ENCODE data around the gene EIF3L.

Gene EIF3L

DNA sequence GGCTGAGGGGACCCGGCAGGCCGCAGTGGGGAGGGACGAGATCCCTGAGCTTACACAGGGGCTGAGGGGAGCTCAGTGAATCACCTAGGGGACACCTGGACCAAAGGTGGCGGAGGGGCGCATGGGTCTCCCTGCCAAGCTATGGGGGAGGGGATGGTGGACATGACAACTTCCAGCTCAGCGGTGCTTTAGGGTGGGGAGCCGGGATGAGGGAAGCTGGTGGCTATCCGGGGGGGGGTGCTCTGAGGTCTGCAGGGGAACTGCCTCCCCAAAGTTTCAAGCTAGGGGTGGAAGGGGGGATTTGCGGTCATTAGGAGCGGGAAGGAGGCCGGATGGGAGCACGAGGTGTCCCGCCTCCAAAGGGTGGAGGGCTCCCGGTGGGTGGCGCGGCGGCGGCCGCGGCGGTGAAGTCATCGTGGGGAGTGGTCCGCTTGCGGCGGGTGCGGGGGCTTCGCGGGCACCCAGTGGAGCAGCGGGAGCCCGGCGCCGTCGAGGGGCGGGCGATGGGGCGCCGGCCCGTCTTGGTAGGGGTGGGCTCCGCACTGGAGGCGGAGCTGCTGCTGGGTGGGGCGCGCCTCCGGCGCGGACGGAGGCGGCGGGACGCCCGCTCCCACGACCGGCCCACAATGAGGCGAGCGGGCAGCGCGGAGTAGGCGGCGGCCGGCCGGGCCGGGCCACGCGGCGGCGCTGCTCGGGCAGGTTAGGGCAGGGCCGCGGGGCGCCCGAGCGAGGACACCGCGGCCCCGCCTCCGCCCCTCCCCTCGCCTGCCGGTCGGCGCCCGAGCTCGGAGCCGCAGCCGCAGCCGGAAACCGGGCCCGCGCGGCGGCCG, 56.5 kb downstream of the EIF3L start, which contains the start of gene MICALL1:
Gene MICALL1 (plus strand): TSS at position 764 of the 830 bp plus-strand sequence. CDS start 126 bp downstream, outside the sequence.
- TF ChIP-seq CSDC2 (CRISPR knock-in tag; IDR thresholded peaks at IDR 0.05) (no peak), ZNF70 (CRISPR knock-in tag; IDR thresholded peaks at IDR 0.05) (no peak), ISL1 (CRISPR knock-in tag; IDR thresholded peaks at IDR 0.05) (no peak), GLIS3 (CRISPR knock-in tag; IDR thresholded peaks at IDR 0.05) (no peak), OSR1 (CRISPR knock-in tag; IDR thresholded peaks at IDR 0.05) (no peak), ESRRG (CRISPR knock-in tag; IDR thresholded peaks at IDR 0.05) (no peak), ZFP3 (CRISPR knock-in tag; IDR thresholded peaks at IDR 0.05) (no peak)
- ATAC-seq: peak; percentile 85

DNA sequence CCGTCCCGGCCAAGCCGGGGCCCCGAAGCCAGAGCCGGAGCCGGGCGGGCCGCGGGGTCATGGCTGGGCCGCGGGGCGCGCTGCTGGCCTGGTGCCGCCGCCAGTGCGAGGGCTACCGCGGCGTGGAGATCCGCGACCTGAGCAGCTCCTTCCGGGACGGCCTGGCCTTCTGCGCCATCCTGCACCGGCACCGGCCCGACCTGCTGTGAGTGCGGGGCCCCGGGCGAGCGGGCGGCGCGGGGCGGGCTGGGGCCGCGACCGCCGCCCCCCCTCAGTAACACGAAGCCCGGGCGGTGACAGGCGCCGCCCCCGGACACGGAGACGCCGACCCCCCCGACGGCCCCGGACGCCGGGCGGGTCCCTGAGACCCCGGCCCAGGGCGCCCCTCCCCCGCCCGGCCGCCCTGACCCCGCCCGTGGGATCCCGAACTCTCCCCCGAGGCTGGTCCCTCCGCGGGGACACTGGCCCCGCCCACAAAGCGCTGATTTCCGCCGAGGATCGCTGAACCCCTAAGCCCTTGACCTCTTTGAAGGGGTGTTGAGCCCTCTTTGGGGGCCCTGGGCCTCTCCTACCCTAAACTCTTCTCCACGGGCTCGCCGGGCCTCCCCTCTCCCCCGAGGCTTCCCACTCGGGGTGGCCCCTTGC, 57.3 kb downstream of the EIF3L start:
- ATAC-seq: no peak
- TF ChIP-seq BACH2 (CRISPR knock-in tag; IDR thresholded peaks at IDR 0.05; ENCODE audit: borderline replicate concordance) (no peak), ARNTL (CRISPR knock-in tag; IDR thresholded peaks at IDR 0.05; ENCODE audit: borderline replicate concordance, low read depth) (no peak), RARB (CRISPR knock-in tag; IDR thresholded peaks at IDR 0.05) (no peak), ESRRG (CRISPR knock-in tag; IDR thresholded peaks at IDR 0.05) (no peak)
- TF ChIP-seq, protein P1, sequence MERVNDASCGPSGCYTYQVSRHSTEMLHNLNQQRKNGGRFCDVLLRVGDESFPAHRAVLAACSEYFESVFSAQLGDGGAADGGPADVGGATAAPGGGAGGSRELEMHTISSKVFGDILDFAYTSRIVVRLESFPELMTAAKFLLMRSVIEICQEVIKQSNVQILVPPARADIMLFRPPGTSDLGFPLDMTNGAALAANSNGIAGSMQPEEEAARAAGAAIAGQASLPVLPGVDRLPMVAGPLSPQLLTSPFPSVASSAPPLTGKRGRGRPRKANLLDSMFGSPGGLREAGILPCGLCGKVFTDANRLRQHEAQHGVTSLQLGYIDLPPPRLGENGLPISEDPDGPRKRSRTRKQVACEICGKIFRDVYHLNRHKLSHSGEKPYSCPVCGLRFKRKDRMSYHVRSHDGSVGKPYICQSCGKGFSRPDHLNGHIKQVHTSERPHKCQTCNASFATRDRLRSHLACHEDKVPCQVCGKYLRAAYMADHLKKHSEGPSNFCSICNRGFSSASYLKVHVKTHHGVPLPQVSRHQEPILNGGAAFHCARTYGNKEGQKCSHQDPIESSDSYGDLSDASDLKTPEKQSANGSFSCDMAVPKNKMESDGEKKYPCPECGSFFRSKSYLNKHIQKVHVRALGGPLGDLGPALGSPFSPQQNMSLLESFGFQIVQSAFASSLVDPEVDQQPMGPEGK (CRISPR knock-in tag; IDR thresholded peaks at IDR 0.05; ENCODE audit: borderline replicate concordance): no peak
- TF ChIP-seq, protein P2, sequence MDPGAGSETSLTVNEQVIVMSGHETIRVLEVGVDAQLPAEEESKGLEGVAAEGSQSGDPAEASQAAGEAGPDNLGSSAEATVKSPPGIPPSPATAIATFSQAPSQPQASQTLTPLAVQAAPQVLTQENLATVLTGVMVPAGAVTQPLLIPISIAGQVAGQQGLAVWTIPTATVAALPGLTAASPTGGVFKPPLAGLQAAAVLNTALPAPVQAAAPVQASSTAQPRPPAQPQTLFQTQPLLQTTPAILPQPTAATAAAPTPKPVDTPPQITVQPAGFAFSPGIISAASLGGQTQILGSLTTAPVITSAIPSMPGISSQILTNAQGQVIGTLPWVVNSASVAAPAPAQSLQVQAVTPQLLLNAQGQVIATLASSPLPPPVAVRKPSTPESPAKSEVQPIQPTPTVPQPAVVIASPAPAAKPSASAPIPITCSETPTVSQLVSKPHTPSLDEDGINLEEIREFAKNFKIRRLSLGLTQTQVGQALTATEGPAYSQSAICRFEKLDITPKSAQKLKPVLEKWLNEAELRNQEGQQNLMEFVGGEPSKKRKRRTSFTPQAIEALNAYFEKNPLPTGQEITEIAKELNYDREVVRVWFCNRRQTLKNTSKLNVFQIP (CRISPR knock-in tag; IDR thresholded peaks at IDR 0.05; ENCODE audit: borderline replicate concordance, low read depth): no peak

DNA sequence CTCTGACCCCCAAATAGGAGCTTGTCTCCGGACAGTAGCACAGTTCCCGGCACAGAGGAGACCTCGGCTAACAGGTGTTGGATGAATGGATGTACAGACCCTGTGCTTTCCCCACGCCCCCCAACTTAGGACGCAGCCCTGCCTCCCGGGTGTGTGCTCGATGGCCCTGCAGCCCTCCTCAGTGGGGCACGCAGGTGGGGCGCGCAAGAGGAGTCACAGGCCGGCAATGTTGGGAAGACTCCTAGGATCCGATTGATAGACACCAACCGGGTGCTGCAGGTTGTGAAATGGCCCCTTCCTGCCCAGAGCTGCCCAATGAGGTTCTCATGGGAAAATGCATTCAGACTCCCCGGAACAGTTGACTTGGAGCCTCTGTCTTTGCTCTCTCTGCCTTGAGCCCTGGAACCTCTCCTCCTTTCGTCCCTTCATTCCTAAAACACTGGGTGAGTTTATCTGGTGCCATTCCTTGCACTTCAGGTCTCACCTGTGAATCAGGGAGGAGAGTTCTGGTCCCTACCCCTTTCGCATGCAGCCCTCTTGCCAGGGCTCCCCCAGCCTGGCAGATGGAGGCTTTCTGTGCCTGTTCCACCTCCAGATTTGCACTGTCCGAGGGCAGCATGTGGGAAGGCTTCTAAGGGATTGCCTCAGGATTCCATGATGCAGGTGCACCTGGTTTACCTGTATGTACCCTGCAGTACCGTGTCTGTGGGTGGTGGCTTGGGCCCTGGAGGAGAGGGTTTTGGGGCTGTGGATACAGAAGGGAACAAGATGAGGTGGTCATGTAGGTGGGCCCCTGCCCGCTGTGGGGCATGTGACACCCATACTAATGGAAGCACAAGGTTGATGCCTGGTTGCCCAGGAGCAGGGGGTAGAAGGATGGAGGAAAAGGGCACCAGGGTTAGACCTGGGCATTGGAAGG, 58.1 kb downstream of the EIF3L start:
- ATAC-seq: peak; percentile 6; the same call in 2 of the 3 replicates
- no peak for TF ChIP-seq TOX (CRISPR knock-in tag; IDR thresholded peaks at IDR 0.05; ENCODE audit: borderline replicate concordance)
- no peak for TF ChIP-seq PPARA (CRISPR knock-in tag; IDR thresholded peaks at IDR 0.05; ENCODE audit: borderline replicate concordance)
- TF ChIP-seq ESRRG (CRISPR knock-in tag; IDR thresholded peaks at IDR 0.05): no peak
- no peak for TF ChIP-seq GLIS3 (CRISPR knock-in tag; IDR thresholded peaks at IDR 0.05)
- no peak for TF ChIP-seq ZFP3 (CRISPR knock-in tag; IDR thresholded peaks at IDR 0.05)
- TF ChIP-seq ZC3H10 (CRISPR knock-in tag; IDR thresholded peaks at IDR 0.05): no peak
- TF ChIP-seq ZNF565 (CRISPR knock-in tag; conservative IDR thresholded peaks at IDR 0.05; ENCODE audit: low read depth): no peak
- no peak for TF ChIP-seq ARNTL (CRISPR knock-in tag; IDR thresholded peaks at IDR 0.05; ENCODE audit: borderline replicate concordance, low read depth)
- no peak for TF ChIP-seq SNAI2 (CRISPR knock-in tag; IDR thresholded peaks at IDR 0.05)
- TF ChIP-seq, protein P1 (CRISPR knock-in tag; IDR thresholded peaks at IDR 0.05; ENCODE audit: borderline replicate concordance): no peak
- no peak for TF ChIP-seq ZNF8 (CRISPR knock-in tag; IDR thresholded peaks at IDR 0.05)
- TF ChIP-seq TCF4 (CRISPR knock-in tag; IDR thresholded peaks at IDR 0.05; ENCODE audit: borderline replicate concordance): no peak
- TF ChIP-seq, protein P3, sequence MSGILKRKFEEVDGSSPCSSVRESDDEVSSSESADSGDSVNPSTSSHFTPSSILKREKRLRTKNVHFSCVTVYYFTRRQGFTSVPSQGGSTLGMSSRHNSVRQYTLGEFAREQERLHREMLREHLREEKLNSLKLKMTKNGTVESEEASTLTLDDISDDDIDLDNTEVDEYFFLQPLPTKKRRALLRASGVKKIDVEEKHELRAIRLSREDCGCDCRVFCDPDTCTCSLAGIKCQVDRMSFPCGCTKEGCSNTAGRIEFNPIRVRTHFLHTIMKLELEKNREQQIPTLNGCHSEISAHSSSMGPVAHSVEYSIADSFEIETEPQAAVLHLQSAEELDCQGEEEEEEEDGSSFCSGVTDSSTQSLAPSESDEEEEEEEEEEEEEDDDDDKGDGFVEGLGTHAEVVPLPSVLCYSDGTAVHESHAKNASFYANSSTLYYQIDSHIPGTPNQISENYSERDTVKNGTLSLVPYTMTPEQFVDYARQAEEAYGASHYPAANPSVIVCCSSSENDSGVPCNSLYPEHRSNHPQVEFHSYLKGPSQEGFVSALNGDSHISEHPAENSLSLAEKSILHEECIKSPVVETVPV (CRISPR knock-in tag; IDR thresholded peaks at IDR 0.05): no peak
- no peak for TF ChIP-seq BACH2 (CRISPR knock-in tag; IDR thresholded peaks at IDR 0.05; ENCODE audit: borderline replicate concordance)
- no peak for TF ChIP-seq RARB (CRISPR knock-in tag; IDR thresholded peaks at IDR 0.05)
- TF ChIP-seq ZNF70 (CRISPR knock-in tag; IDR thresholded peaks at IDR 0.05): no peak
- TF ChIP-seq, protein P4, sequence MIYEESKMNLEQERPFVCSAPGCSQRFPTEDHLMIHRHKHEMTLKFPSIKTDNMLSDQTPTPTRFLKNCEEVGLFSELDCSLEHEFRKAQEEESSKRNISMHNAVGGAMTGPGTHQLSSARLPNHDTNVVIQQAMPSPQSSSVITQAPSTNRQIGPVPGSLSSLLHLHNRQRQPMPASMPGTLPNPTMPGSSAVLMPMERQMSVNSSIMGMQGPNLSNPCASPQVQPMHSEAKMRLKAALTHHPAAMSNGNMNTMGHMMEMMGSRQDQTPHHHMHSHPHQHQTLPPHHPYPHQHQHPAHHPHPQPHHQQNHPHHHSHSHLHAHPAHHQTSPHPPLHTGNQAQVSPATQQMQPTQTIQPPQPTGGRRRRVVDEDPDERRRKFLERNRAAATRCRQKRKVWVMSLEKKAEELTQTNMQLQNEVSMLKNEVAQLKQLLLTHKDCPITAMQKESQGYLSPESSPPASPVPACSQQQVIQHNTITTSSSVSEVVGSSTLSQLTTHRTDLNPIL (CRISPR knock-in tag; IDR thresholded peaks at IDR 0.05; ENCODE audit: low read depth): no peak
- no peak for TF ChIP-seq ZFP30 (CRISPR knock-in tag; IDR thresholded peaks at IDR 0.05)
- no peak for TF ChIP-seq OSR1 (CRISPR knock-in tag; IDR thresholded peaks at IDR 0.05)
